GM13976 (cell line): ENCODE data around the gene ACTR1B.
"Not testable (repeated sequence)": the region's sequence is repeated elsewhere in the genome, so short reads cannot be mapped to it uniquely, and the experiment has no call there.

Experiments used
- DNase-seq: peaks from one replicate; pipeline ENCODE4 v3.0.0; 2012; ENCODE audit warnings: low spot score
- in situ Hi-C: fragments of 300-500 bp; cut with MboI; formaldehyde crosslinking; loops from one replicate; pipeline ENCODE4 v1.12.0; 2022; ENCODE audit warnings: low sequenced_read_pairs, mixed read lengths, inconsistent platforms; ENCODE audit not compliant: unreplicated experiment
- TF ChIP-seq, protein P1 (sequence below): IDR thresholded peaks from 2 replicates; pipeline ENCODE4 v1.5.1; 2012; ENCODE audit warnings: borderline replicate concordance, mild to moderate bottlenecking; ENCODE audit not compliant: insufficient read depth; ENCODE audit errors: extremely low read depth, missing control alignments, control extremely low read depth

The ACTR1B gene

GRCh38 chr2:97617911-97618310 lies 45.9 kb downstream of the ACTR1B start:
- DNase-seq = no peak
- TF ChIP-seq, protein P1, sequence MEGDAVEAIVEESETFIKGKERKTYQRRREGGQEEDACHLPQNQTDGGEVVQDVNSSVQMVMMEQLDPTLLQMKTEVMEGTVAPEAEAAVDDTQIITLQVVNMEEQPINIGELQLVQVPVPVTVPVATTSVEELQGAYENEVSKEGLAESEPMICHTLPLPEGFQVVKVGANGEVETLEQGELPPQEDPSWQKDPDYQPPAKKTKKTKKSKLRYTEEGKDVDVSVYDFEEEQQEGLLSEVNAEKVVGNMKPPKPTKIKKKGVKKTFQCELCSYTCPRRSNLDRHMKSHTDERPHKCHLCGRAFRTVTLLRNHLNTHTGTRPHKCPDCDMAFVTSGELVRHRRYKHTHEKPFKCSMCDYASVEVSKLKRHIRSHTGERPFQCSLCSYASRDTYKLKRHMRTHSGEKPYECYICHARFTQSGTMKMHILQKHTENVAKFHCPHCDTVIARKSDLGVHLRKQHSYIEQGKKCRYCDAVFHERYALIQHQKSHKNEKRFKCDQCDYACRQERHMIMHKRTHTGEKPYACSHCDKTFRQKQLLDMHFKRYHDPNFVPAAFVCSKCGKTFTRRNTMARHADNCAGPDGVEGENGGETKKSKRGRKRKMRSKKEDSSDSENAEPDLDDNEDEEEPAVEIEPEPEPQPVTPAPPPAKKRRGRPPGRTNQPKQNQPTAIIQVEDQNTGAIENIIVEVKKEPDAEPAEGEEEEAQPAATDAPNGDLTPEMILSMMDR = no peak
- in situ Hi-C loops = no loop called here

- DNase-seq, in situ Hi-C loops: not testable (repeated sequence)
Measured at GRCh38 chr2:97615746-97616145, 48.1 kb downstream of the ACTR1B start.

DNA sequence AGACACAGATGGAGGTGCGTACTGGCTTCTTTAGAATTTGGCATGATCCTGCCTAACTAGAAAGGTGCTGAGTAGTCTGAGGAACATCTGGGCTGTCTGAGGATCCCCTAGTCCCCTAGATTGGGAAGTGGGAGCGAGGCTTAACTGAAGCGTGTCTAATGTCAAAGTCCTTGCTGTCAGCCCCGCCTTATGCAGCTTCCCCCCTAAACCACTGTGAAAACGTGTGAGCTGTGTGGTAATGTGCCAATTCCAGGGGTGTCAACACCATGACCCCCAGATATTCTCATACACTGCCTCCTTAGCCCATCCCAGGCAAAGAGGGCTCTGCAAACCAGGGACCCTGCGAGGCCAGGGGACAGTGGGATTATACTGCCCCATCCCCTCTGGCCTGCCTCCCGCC lies 51.9 kb downstream of the ACTR1B start:
- in situ Hi-C loops, DNase-seq: not testable (repeated sequence)

DNA sequence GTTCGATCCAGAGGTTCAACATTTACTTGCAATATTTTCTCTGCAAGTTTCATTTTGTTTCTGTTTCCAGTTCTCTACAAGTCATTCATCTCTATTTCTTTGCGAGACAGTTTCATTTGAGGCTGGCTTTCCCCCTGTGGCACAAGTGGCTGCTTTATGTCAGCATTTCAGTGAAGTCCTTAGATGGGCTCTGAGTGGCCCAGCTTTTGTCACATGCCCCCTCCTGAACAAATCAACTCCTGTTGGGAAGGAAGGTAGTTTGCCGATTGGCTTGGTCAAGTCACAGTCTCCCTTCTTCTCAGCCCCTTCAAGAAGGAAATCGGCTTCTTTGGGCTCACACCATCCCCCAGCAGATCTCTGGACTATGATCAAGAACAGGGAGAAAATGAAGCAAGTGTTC lies 55.1 kb downstream of the ACTR1B start:
- DNase-seq, in situ Hi-C loops: not testable (repeated sequence)
